ENCODE data around the gene CENATAC. TPM values are rescaled to one million over a fixed set of nuclear protein-coding genes. Genes with fewer than 3 reads are reported as not detected.
"Not testable (repeated sequence)": the region's sequence is repeated elsewhere in the genome, so short reads cannot be mapped to it uniquely, and the experiment has no call there.

The CENATAC gene
- total RNA-seq, 1 donor from 2014 or later = 9.4 TPM

- intact Hi-C loops (cut with micrococcal nuclease) = no loop called here
- ATAC-seq (no peak), DNase-seq (no peak)
Measured at GRCh38 chr11:119044708-119045107, 46.8 kb downstream of the CENATAC start.

GRCh38 chr11:119046489-119046888 lies 48.6 kb downstream of the CENATAC start:
- DNase-seq (no peak), ATAC-seq (no peak)
- intact Hi-C loops (cut with micrococcal nuclease) = no loop called here

GRCh38 chr11:119047205-119047604 lies 49.3 kb downstream of the CENATAC start:
- no peak for ATAC-seq
- no peak for DNase-seq

GRCh38 chr11:119048644-119049043 lies 50.7 kb downstream of the CENATAC start:
- ATAC-seq = no peak

More at GRCh38 chr11:119047205-119047604, 49.3 kb downstream of the CENATAC start:
- intact Hi-C loops (cut with micrococcal nuclease) = no loop called here

GRCh38 chr11:119049081-119049480 lies 51.1 kb downstream of the CENATAC start:
- ATAC-seq (no peak), DNase-seq (no peak)
- intact Hi-C loops (cut with micrococcal nuclease) = no loop called here

More at GRCh38 chr11:119048644-119049043, 50.7 kb downstream of the CENATAC start:
- intact Hi-C loops (cut with micrococcal nuclease) = no loop called here
- no peak for DNase-seq

- intact Hi-C loops (cut with micrococcal nuclease) = no loop called here
- no peak for DNase-seq
- ATAC-seq = no peak
Measured at GRCh38 chr11:119051440-119052162, 53.7 kb downstream of the CENATAC start.

GRCh38 chr11:119052163-119052814 lies 54.4 kb downstream of the CENATAC start:
- DNase-seq (no peak), ATAC-seq (no peak)
- intact Hi-C loops (cut with micrococcal nuclease) = no loop called here

- DNase-seq (no peak), ATAC-seq (no peak)
- intact Hi-C loops (cut with micrococcal nuclease) = no loop called here
Measured at GRCh38 chr11:119054418-119054817, 56.5 kb downstream of the CENATAC start.

GRCh38 chr11:119055901-119056300 lies 58.0 kb downstream of the CENATAC start:
- no peak for ATAC-seq
- no peak for DNase-seq
- intact Hi-C loops (cut with micrococcal nuclease) = no loop called here

GRCh38 chr11:119056421-119056999 lies 58.6 kb downstream of the CENATAC start:
- ATAC-seq (peak; percentile 10), DNase-seq (peak; percentile 42)
- intact Hi-C loops (cut with micrococcal nuclease) = no loop called here

- intact Hi-C loops (cut with micrococcal nuclease) = no loop called here
Measured at GRCh38 chr11:119057000-119057769, 59.2 kb downstream of the CENATAC start, which contains the start of gene HYOU1. Gene HYOU1 (minus strand): TSS chr11:119057205. CDS start chr11:119056160, 1,045 bp downstream.

GRCh38 chr11:119059128-119059527 lies 61.2 kb downstream of the CENATAC start:
- intact Hi-C loops (cut with micrococcal nuclease); ATAC-seq; DNase-seq: not testable (repeated sequence)

More at GRCh38 chr11:119057000-119057769, 59.2 kb downstream of the CENATAC start, which contains the start of gene HYOU1:
- peak; percentile 97 for ATAC-seq
- peak; percentile 99 for DNase-seq

GRCh38 chr11:119061256-119061655 lies 63.3 kb downstream of the CENATAC start:
- ATAC-seq = no peak
- intact Hi-C loops (cut with micrococcal nuclease) = no loop called here
- no peak for DNase-seq

- no peak for DNase-seq
- intact Hi-C loops (cut with micrococcal nuclease) = no loop called here
Measured at GRCh38 chr11:119062779-119063178, 64.8 kb downstream of the CENATAC start.

GRCh38 chr11:119065369-119065768 lies 67.4 kb downstream of the CENATAC start:
- no peak for ATAC-seq
- intact Hi-C loops (cut with micrococcal nuclease) = no loop called here
- no peak for DNase-seq

More at GRCh38 chr11:119062779-119063178, 64.8 kb downstream of the CENATAC start:
- no peak for ATAC-seq
